ENCODE results near the gene GBP7.

GRCh38 chr1:89170170-89171066, 5.4 kb downstream of the GBP7 start:
- TF ChIP-seq CTCF (IDR thresholded peaks at IDR 0.05 in 2 of 3, conservative IDR thresholded peaks at IDR 0.05 in 1 of 3; ENCODE audit: control insufficient read depth in 2 of 3, extremely low read depth in 1 of 3, insufficient read depth in 1 of 3, low read depth in 3 of 3, low read length in 3 of 3), result no peak
- no peak for TF ChIP-seq BACH1 (IDR thresholded peaks at IDR 0.05; ENCODE audit: borderline replicate concordance)
- TF ChIP-seq EZH2 (IDR thresholded peaks at IDR 0.05; ENCODE audit: borderline replicate concordance, control insufficient read depth, low read depth, low read length), result no peak
- TF ChIP-seq ZBTB40 (IDR thresholded peaks at IDR 0.05; ENCODE audit: borderline replicate concordance), result no peak
- TF ChIP-seq NFIC (IDR thresholded peaks at IDR 0.05; ENCODE audit: low read depth, low read length), result no peak
- TF ChIP-seq SP1 (IDR thresholded peaks at IDR 0.05; ENCODE audit: low read depth, low read length), result no peak
- TF ChIP-seq NFYB (IDR thresholded peaks at IDR 0.05; ENCODE audit: insufficient read depth, low read depth, low read length), result no peak
- no peak for TF ChIP-seq ATF2 (IDR thresholded peaks at IDR 0.05; ENCODE audit: low read length)
- no peak for TF ChIP-seq CHD1 (IDR thresholded peaks at IDR 0.05; ENCODE audit: low read depth, low read length)
- no peak for TF ChIP-seq HDGF (IDR thresholded peaks at IDR 0.05)
- no peak for TF ChIP-seq FOS (IDR thresholded peaks at IDR 0.05; ENCODE audit: borderline replicate concordance, extremely low read depth, insufficient read length)
- no peak for TF ChIP-seq POLR2A (IDR thresholded peaks at IDR 0.05; ENCODE audit: low read depth, low read length)
- no peak for TF ChIP-seq ZNF274 (IDR thresholded peaks at IDR 0.05; ENCODE audit: insufficient read depth, insufficient read length)

All from GM12878 (cell line).